Measurements from ENCODE around the gene MB21D2.

- TF ChIP-seq CTCF (IDR thresholded peaks at IDR 0.05) (no peak), EZH2 (IDR thresholded peaks at IDR 0.05; ENCODE audit: borderline replicate concordance, insufficient read depth, low read depth, low read length, poor library complexity, severe bottlenecking) (no peak)
Measured at GRCh38 chr3:192866804-192867203, 50.9 kb downstream of the MB21D2 start.

Data from B cell (primary cell).